ELF-1 (cell line): ENCODE data around the gene MYL6B.
A peak's percentile ranks its signal among the peaks of the same experiment; 100 is the strongest.

Experiments used
- DNase-seq: peaks from one replicate; pipeline ENCODE4 v3.0.0-alpha.2; 2016; ENCODE audit warnings: low read depth, low spot score

MYL6B gene

GRCh38 chr12:56122637-56123036 is 29.8 kb upstream of the MYL6B start:
- no peak for DNase-seq

- no peak for DNase-seq
Observed at GRCh38 chr12:56124133-56124532, 28.3 kb upstream of the MYL6B start.

- no peak for DNase-seq
Observed at GRCh38 chr12:56126732-56127239, 25.6 kb upstream of the MYL6B start.

- DNase-seq: no peak
Observed at GRCh38 chr12:56127485-56127887, 24.9 kb upstream of the MYL6B start.

- peak; percentile 100 for DNase-seq
Observed at GRCh38 chr12:56127888-56128669, 24.3 kb upstream of the MYL6B start, which contains the start of gene ESYT1. ESYT1 (plus strand) TSS chr12:56128267; CDS start chr12:56128320, 53 bp downstream.

GRCh38 chr12:56128670-56129205 is 23.6 kb upstream of the MYL6B start:
- no peak for DNase-seq

- DNase-seq: peak; percentile 83
Observed at GRCh38 chr12:56129206-56129941, 23.0 kb upstream of the MYL6B start.

GRCh38 chr12:56129942-56130495 is 22.4 kb upstream of the MYL6B start:
- peak; percentile 28 for DNase-seq

GRCh38 chr12:56130876-56131275 is 21.5 kb upstream of the MYL6B start:
- DNase-seq: peak; percentile 10

- no peak for DNase-seq
Observed at GRCh38 chr12:56134897-56135296, 17.5 kb upstream of the MYL6B start.

- DNase-seq: no peak
Observed at GRCh38 chr12:56137853-56138571, 14.4 kb upstream of the MYL6B start.

- DNase-seq: no peak
Observed at GRCh38 chr12:56141946-56142784, 10.2 kb upstream of the MYL6B start.

- DNase-seq: no peak
Observed at GRCh38 chr12:56143217-56143616, 9.2 kb upstream of the MYL6B start.

- no peak for DNase-seq
Observed at GRCh38 chr12:56143870-56144269, 8.5 kb upstream of the MYL6B start.

GRCh38 chr12:56145217-56145616 is 7.2 kb upstream of the MYL6B start:
- DNase-seq: no peak

- no peak for DNase-seq
Observed at GRCh38 chr12:56146492-56147460, 5.6 kb upstream of the MYL6B start.

- DNase-seq: no peak
Observed at GRCh38 chr12:56150563-56150962, 1.8 kb upstream of the MYL6B start.

GRCh38 chr12:56151672-56152131 is 685 bp upstream of the MYL6B start:
- peak; percentile 82 for DNase-seq
